Mesothelial cell of epicardium (in vitro differentiated cells): Measurements from ENCODE around the gene AKR1C8. TPM values are rescaled to one million over a fixed set of nuclear protein-coding genes. Genes with fewer than 3 reads are reported as not detected.
"Not testable (repeated sequence)": the region's sequence is repeated elsewhere in the genome, so short reads cannot be mapped to it uniquely, and the experiment has no call there.

ENCODE experiments used
- DNase-seq, 2 experiments: peaks; one replicate each; pipeline ENCODE4 v3.0.0; 2021; ENCODE audit warnings: low spot score in 2 of 2; ENCODE audit not compliant: unreplicated experiment in 2 of 2
- H3K27ac Mint-ChIP-seq: 2 replicates; pipeline ENCODE4 v1.8.0; 2021; ENCODE audit warnings: mixed read lengths
- H3K27me3 Mint-ChIP-seq: 2 replicates; pipeline ENCODE4 v1.8.0; 2021; ENCODE audit warnings: low read depth, mixed read lengths
- H3K36me3 Mint-ChIP-seq: 2 replicates; pipeline ENCODE4 v1.8.0; 2021; ENCODE audit warnings: mixed read lengths
- H3K4me1 Mint-ChIP-seq: 2 replicates; pipeline ENCODE4 v1.8.0; 2021; ENCODE audit warnings: mixed read lengths
- H3K4me3 Mint-ChIP-seq: 2 replicates; pipeline ENCODE4 v1.8.0; 2021; ENCODE audit warnings: mild to moderate bottlenecking, moderate library complexity, mixed read lengths
- H3K9me3 Mint-ChIP-seq: 2 replicates; pipeline ENCODE4 v1.8.0; 2021; ENCODE audit warnings: mixed read lengths
- total RNA-seq: library from RNA; stranded (reverse); gene quantifications from 3 replicates; pipeline ENCODE4 v1.2.1, GENCODE V29; 2021
- TF ChIP-seq, protein P1 (sequence below): fragments of 200-600 bp; sonication (generic); IDR thresholded peaks from one replicate; pipeline ENCODE4 v1.5.0; 2021; ENCODE audit warnings: antibody characterized with exemption; ENCODE audit not compliant: unreplicated experiment

Gene AKR1C8
- total RNA-seq = not detected in 3 replicates

- TF ChIP-seq, protein P1, sequence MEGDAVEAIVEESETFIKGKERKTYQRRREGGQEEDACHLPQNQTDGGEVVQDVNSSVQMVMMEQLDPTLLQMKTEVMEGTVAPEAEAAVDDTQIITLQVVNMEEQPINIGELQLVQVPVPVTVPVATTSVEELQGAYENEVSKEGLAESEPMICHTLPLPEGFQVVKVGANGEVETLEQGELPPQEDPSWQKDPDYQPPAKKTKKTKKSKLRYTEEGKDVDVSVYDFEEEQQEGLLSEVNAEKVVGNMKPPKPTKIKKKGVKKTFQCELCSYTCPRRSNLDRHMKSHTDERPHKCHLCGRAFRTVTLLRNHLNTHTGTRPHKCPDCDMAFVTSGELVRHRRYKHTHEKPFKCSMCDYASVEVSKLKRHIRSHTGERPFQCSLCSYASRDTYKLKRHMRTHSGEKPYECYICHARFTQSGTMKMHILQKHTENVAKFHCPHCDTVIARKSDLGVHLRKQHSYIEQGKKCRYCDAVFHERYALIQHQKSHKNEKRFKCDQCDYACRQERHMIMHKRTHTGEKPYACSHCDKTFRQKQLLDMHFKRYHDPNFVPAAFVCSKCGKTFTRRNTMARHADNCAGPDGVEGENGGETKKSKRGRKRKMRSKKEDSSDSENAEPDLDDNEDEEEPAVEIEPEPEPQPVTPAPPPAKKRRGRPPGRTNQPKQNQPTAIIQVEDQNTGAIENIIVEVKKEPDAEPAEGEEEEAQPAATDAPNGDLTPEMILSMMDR = no peak
- H3K27ac Mint-ChIP-seq = no peak within 1 kb of the TSS
- H3K9me3 Mint-ChIP-seq = peaks cover 30% of the 10 kb centered on the region
- no peaks in the 10 kb centered on the region for H3K27me3 Mint-ChIP-seq
- no peak within 1 kb of the TSS for H3K4me3 Mint-ChIP-seq
- no peak for DNase-seq
- H3K36me3 Mint-ChIP-seq = no peaks in the 10 kb centered on the region
- H3K4me1 Mint-ChIP-seq = no peaks in the 10 kb centered on the region
These were observed at the start of gene AKR1C8 for GRCh38 chr10:5184987-5185775. TSS of gene AKR1C8 (minus strand) at chr10:5185150. CDS start at chr10:5185104, 46 bp downstream.

DNA sequence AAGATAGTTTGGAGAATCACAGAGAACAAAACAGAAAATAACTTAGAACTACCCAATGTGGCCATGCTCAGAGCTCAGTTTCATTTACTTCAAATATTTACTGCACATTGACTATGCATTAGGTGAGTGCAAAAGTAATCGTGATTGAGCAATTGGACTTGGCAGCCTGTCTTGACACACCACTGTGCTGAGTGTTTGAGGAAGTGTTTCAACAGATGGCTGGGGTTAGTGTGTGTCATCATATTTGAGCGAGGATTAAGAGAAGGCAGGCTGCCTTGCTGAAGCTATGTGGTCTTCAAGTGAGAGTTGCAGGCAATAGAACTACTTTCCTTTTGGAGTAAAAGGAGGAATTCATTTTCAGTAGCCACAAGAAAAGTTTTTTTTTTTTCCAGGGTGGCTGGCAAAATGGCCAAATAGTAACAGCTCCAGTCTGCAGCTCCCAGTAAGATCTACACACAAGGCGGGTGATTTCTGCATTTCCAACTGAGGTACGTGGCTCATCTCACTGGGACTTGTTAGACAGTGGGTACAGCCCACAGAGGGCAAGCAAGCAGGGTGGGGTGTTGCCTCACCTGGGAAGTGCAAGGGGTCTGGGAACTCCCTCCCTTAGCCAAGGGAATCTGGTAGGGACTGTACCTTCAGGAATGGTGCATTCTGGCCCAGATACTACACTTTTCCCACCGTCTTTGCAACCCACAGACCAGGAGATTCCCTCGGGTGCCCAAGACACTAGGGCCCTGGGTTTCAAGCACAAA lies 49.3 kb upstream of the AKR1C8 start:
- Mint-ChIP-seq H3K4me1 (no peaks in the 10 kb centered on the region), H3K36me3 (no peaks in the 10 kb centered on the region), H3K4me3 (no peak overlapping the region), H3K27ac (no peak overlapping the region), H3K9me3 (peaks cover 68% of the 10 kb centered on the region), H3K27me3 (no peaks in the 10 kb centered on the region)
- TF ChIP-seq, protein P1 = no peak
- DNase-seq = no peak

DNA sequence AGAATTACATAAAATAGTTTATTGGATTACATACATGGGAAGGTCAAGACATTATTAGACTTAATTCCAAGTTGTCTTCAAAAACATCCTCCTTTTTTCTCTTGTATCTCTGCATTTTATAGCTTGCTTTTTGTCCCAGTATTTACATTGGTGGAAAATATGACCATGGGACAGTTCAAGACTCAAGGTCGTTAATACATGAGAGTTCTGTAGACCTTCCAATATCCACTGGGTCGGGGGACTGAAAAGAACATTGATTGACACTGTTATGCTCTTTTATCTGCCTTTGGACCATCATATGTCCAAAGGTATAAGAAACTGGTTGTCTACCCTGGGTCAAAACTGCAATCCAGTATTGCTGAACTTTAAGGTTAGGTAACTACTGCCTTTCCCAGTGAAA lies 48.4 kb upstream of the AKR1C8 start:
- H3K36me3 Mint-ChIP-seq = no peaks in the 10 kb centered on the region
- peaks cover 64% of the 10 kb centered on the region for H3K9me3 Mint-ChIP-seq
- no peaks in the 10 kb centered on the region for H3K27me3 Mint-ChIP-seq
- no peak for DNase-seq
- H3K27ac Mint-ChIP-seq = no peak overlapping the region
- no peak overlapping the region for H3K4me3 Mint-ChIP-seq
- H3K4me1 Mint-ChIP-seq = no peaks in the 10 kb centered on the region
- TF ChIP-seq, protein P1 = no peak

- Mint-ChIP-seq H3K9me3 (peaks cover 48% of the 10 kb centered on the region), H3K4me3 (no peak overlapping the region), H3K27me3 (no peaks in the 10 kb centered on the region), H3K36me3 (no peaks in the 10 kb centered on the region), H3K27ac (no peak overlapping the region), H3K4me1 (no peaks in the 10 kb centered on the region)
- DNase-seq = no peak
- TF ChIP-seq, protein P1 = no peak
These were observed 44.1 kb upstream of the AKR1C8 start for GRCh38 chr10:5229019-5229418.

- H3K27ac Mint-ChIP-seq, H3K4me1 Mint-ChIP-seq: not testable (repeated sequence)
These were observed 38.0 kb upstream of the AKR1C8 start for GRCh38 chr10:5222942-5223341.

DNA sequence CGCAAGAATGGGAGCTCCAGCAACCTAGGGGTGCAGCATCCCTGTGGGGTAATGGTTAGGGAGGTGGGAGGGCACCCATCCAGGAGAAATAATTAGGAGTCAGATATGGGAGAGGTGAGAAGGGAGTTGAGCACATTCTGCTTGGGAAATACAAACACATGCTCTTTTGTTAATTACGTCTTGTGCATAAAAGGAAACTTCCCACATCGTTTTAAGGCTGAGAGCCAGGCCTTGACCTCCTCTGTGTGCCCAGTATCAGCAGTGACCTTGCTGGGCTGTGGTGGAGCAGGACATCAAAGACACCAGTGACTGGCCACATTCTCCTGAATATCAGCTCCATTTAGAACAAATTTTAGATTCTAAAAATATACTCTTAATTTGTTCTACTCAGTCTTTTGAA lies 34.3 kb upstream of the AKR1C8 start:
- H3K36me3 Mint-ChIP-seq = peaks cover 2% of the 10 kb centered on the region
- no peak overlapping the region for H3K27ac Mint-ChIP-seq
- no peaks in the 10 kb centered on the region for H3K4me1 Mint-ChIP-seq
- H3K4me3 Mint-ChIP-seq = no peak overlapping the region
- H3K9me3 Mint-ChIP-seq = peaks cover 43% of the 10 kb centered on the region
- TF ChIP-seq, protein P1 = no peak
- H3K27me3 Mint-ChIP-seq = no peaks in the 10 kb centered on the region
- DNase-seq = no peak

More at GRCh38 chr10:5222942-5223341, 38.0 kb upstream of the AKR1C8 start:
- H3K36me3 Mint-ChIP-seq, H3K4me3 Mint-ChIP-seq, H3K27me3 Mint-ChIP-seq, DNase-seq: not testable (repeated sequence)
- H3K9me3 Mint-ChIP-seq = peaks cover 33% of the 10 kb centered on the region
